Neural progenitor cell (in vitro differentiated cells): Measurements from ENCODE around the gene CNR2. TPM values are rescaled to one million over a fixed set of nuclear protein-coding genes. Genes with fewer than 3 reads are reported as not detected.
"Not testable (repeated sequence)": the region's sequence is repeated elsewhere in the genome, so short reads cannot be mapped to it uniquely, and the experiment has no call there.

Experiments
- DNase-seq: peaks from one replicate; pipeline ENCODE4 v3.0.0-alpha.2; 2016; ENCODE audit warnings: low spot score
- H2AFZ ChIP-seq: fragments of 200-600 bp; sonication (generic); replicated peaks from 2 replicates; pipeline ENCODE4 v1.6.1; 2016; ENCODE audit warnings: antibody characterized with exemption
- H3F3A ChIP-seq: fragments of 200-600 bp; sonication (generic); 2 replicates; pipeline ENCODE4 v1.6.1; 2016; ENCODE audit warnings: antibody characterized with exemption, low read depth
- H3K27ac ChIP-seq: fragments of 200-600 bp; sonication (generic); 2 replicates; pipeline ENCODE4 v1.5.1; 2016; ENCODE audit warnings: mild to moderate bottlenecking
- H3K27me3 ChIP-seq: fragments of 200-600 bp; sonication (generic); 2 replicates; pipeline ENCODE4 v1.6.1; 2016; ENCODE audit warnings: mild to moderate bottlenecking, moderate library complexity
- H3K36me3 ChIP-seq: fragments of 200-600 bp; sonication (generic); 2 replicates; pipeline ENCODE4 v1.5.1; 2016
- H3K4me1 ChIP-seq: fragments of 200-600 bp; sonication (generic); 2 replicates; pipeline ENCODE4 v1.6.1; 2016; ENCODE audit warnings: mixed run types
- H3K4me2 ChIP-seq: fragments of 200-600 bp; sonication (generic); 2 replicates; pipeline ENCODE4 v1.6.1; 2016
- H3K4me3 ChIP-seq: fragments of 200-600 bp; sonication (generic); 2 replicates; pipeline ENCODE4 v1.5.1; 2016
- H3K79me2 ChIP-seq: fragments of 200-600 bp; sonication (generic); 2 replicates; pipeline ENCODE4 v1.6.1; 2016; ENCODE audit warnings: low read depth
- H3K9ac ChIP-seq: fragments of 200-600 bp; sonication (generic); 2 replicates; pipeline ENCODE4 v1.6.1; 2016
- H3K9me3 ChIP-seq: fragments of 200-600 bp; sonication (generic); 2 replicates; pipeline ENCODE4 v1.5.1; 2016; ENCODE audit warnings: low read depth
- H4K20me1 ChIP-seq: fragments of 200-600 bp; sonication (generic); 2 replicates; pipeline ENCODE4 v1.6.1; 2016; ENCODE audit warnings: low read depth
- H3K27ac Mint-ChIP-seq: 3 replicates; pipeline ENCODE4 v1.8.0; 2021; ENCODE audit warnings: mixed read lengths
- H3K27me3 Mint-ChIP-seq: 2 replicates; pipeline ENCODE4 v1.8.0; 2022; ENCODE audit warnings: low read depth, mild to moderate bottlenecking, inconsistent platforms, moderate library complexity, mixed read lengths; ENCODE audit not compliant: insufficient read depth
- H3K36me3 Mint-ChIP-seq: 3 replicates; pipeline ENCODE4 v1.8.0; 2021; ENCODE audit warnings: mixed read lengths
- H3K4me1 Mint-ChIP-seq: 3 replicates; pipeline ENCODE4 v1.8.0; 2021; ENCODE audit warnings: mixed read lengths
- H3K4me3 Mint-ChIP-seq: 3 replicates; pipeline ENCODE4 v1.8.0; 2021; ENCODE audit warnings: mild to moderate bottlenecking, moderate library complexity, mixed read lengths
- H3K9me3 Mint-ChIP-seq: 3 replicates; pipeline ENCODE4 v1.8.0; 2020; ENCODE audit warnings: mixed read lengths
- EZH2 ChIP-seq: fragments of 200-600 bp; sonication (generic); IDR thresholded peaks from 2 replicates; pipeline ENCODE4 v1.6.1; 2017; ENCODE audit warnings: antibody characterized with exemption, mild to moderate bottlenecking, moderate library complexity
- EZH2phosphoT487 ChIP-seq: fragments of 200-600 bp; sonication (generic); IDR thresholded peaks from 2 replicates; pipeline ENCODE4 v1.6.1; 2017; ENCODE audit warnings: antibody characterized with exemption
- total RNA-seq: library from RNA; depleted of rRNA; stranded (reverse); fragments of >200 nt; gene quantifications from 2 replicates; pipeline ENCODE4 v1.2.3, GENCODE V29; 2015; ENCODE audit warnings: low replicate concordance
- TF ChIP-seq, protein P1 (sequence below): fragments of 200-600 bp; sonication (generic); IDR thresholded peaks from 2 replicates; pipeline ENCODE4 v1.5.1; 2017; ENCODE audit warnings: antibody characterized with exemption, mild to moderate bottlenecking

CNR2 gene
- total RNA-seq, 1 donor from 2014 or later = not detected

DNA sequence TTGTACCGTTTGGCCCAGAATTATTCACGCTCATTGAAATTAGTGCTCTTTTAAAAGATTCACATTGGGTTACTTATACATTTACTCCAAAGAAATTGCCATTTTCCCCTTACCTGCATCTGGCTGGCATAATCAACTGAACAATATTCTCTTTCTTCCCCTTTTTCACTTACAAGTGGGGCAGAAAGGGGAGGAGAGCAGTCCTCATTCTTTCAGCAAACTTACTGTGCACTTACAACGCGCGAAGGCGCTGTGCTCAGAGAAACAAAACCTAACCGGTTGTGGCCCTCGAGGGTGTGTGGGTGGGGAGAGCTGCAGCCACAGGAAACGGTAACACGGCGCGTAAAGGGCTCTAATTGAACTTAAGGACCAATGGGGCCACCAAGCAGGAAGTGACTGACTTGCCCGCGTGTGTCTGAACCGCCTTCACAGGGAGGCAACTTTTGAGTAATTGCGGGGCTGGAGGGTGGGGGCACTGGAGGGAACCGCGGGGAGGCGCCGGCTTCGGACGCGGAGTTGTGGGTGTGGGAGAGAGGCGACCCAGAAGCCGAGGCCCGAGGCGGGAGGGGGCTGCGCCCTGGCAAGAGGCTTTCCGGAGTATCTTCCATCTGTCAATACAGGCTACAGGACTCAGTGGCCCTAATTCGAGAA lies 45.8 kb upstream of the CNR2 start:
- H3K27me3 ChIP-seq = no peaks in the 10 kb centered on the region
- peaks cover 34% of the 10 kb centered on the region for H3K79me2 ChIP-seq
- peak; percentile 53 for TF ChIP-seq EZH2
- TF ChIP-seq EZH2phosphoT487 = no peak
- TF ChIP-seq, protein P1, sequence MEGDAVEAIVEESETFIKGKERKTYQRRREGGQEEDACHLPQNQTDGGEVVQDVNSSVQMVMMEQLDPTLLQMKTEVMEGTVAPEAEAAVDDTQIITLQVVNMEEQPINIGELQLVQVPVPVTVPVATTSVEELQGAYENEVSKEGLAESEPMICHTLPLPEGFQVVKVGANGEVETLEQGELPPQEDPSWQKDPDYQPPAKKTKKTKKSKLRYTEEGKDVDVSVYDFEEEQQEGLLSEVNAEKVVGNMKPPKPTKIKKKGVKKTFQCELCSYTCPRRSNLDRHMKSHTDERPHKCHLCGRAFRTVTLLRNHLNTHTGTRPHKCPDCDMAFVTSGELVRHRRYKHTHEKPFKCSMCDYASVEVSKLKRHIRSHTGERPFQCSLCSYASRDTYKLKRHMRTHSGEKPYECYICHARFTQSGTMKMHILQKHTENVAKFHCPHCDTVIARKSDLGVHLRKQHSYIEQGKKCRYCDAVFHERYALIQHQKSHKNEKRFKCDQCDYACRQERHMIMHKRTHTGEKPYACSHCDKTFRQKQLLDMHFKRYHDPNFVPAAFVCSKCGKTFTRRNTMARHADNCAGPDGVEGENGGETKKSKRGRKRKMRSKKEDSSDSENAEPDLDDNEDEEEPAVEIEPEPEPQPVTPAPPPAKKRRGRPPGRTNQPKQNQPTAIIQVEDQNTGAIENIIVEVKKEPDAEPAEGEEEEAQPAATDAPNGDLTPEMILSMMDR = peak; percentile 22
- H2AFZ ChIP-seq = peak overlapping the region; percentile 45
- no peaks in the 10 kb centered on the region for H3K36me3 ChIP-seq
- no peak for DNase-seq
- H3K9ac ChIP-seq = peak overlapping the region; percentile 100
- H3K9me3 ChIP-seq = no peaks in the 10 kb centered on the region
- peaks cover 9% of the 10 kb centered on the region for H3K4me1 ChIP-seq
- peak overlapping the region; percentile 80 for H3K4me2 ChIP-seq
- H3F3A ChIP-seq = peaks cover 45% of the 10 kb centered on the region
- Mint-ChIP-seq H3K27me3 (peaks cover 9% of the 10 kb centered on the region), H3K36me3 (peaks cover 15% of the 10 kb centered on the region), H3K4me1 (peaks cover 38% of the 10 kb centered on the region), H3K9me3 (no peaks in the 10 kb centered on the region), H3K4me3 (peak overlapping the region; percentile 100), H3K27ac (peak overlapping the region; percentile 96)
- H3K4me3 ChIP-seq = peak overlapping the region; percentile 97
- H3K27ac ChIP-seq = peak overlapping the region; percentile 100
- peaks cover 30% of the 10 kb centered on the region for H4K20me1 ChIP-seq

DNA sequence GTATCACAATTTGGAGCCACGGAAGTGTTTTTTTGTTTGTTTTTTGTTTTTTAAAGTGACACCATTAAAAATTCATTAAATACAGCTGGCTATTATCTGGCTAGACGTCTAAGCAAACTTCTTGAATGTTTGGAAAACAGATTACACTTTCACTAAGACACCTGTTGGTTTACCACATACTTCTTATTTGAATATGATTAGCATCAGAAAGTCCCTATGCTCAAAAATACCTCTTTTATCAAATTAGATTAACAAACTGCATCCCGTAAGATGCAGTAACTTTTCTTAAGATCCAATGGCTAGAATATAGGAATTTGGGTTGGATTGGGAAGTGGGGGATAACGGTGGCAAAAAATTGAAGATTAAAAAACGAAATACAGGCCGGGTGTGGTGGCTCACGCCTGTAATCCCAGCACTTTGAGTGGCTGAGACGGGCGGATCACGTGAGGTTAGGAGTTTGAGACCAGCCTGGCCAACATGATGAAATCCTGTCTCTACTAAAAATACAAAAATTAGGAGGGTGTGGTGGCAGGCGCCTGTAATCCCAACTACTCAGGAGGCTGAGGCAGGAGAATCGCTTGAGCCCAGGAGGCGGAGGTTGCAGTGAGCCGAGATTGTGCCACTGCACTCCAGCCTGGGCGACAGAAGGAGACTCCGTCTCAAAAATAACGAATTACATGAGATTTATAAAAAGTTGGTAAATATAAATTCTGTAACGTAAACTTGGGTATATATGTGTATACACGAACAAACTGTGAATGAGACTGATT lies 45.1 kb upstream of the CNR2 start:
- DNase-seq, H3K9ac ChIP-seq, H3K36me3 ChIP-seq, H3K9me3 Mint-ChIP-seq, H3K27me3 Mint-ChIP-seq, H3K4me1 ChIP-seq, H3K27me3 ChIP-seq, H3K9me3 ChIP-seq: not testable (repeated sequence)
- peak overlapping the region; percentile 96 for H3K27ac Mint-ChIP-seq
- Histone ChIP-seq H3F3A (peaks cover 38% of the 10 kb centered on the region), H3K4me3 (peak overlapping the region; percentile 97), H2AFZ (peak overlapping the region; percentile 45), H4K20me1 (peaks cover 23% of the 10 kb centered on the region), H3K4me2 (peak overlapping the region; percentile 80), H3K27ac (peak overlapping the region; percentile 100), H3K79me2 (peaks cover 28% of the 10 kb centered on the region)
- peaks cover 38% of the 10 kb centered on the region for H3K4me1 Mint-ChIP-seq
- H3K36me3 Mint-ChIP-seq = peaks cover 15% of the 10 kb centered on the region
- peak overlapping the region; percentile 100 for H3K4me3 Mint-ChIP-seq

DNA sequence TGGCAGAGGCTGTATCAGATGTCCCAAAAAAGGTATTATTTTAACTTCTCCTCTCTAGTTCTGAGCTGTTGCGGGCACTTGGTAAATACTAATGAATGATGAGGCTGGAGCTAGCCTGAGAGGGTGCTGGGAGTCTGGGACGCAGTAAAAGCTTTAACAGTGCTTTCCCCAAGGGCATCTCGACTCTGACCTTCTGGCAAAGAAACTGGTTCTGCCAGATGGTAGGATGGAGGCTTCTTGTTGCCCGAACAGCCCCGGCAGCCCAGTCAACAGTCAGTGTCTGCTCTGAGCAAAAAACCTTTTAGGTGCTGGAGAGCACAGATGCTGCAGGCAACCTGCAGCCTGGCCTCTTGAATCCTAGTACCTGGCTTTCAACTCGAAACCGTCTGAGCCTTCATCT lies 43.9 kb upstream of the CNR2 start:
- no peaks in the 10 kb centered on the region for H3K36me3 ChIP-seq
- H4K20me1 ChIP-seq = peaks cover 19% of the 10 kb centered on the region
- Mint-ChIP-seq H3K4me1 (peaks cover 36% of the 10 kb centered on the region), H3K27ac (peak overlapping the region; percentile 57), H3K4me3 (peak overlapping the region; percentile 55), H3K27me3 (peaks cover 9% of the 10 kb centered on the region), H3K36me3 (peaks cover 15% of the 10 kb centered on the region), H3K9me3 (no peaks in the 10 kb centered on the region)
- H3K4me3 ChIP-seq = no peak overlapping the region
- H3K4me1 ChIP-seq = peaks cover 9% of the 10 kb centered on the region
- no peak overlapping the region for H3K27ac ChIP-seq
- no peak overlapping the region for H3K4me2 ChIP-seq
- H3K79me2 ChIP-seq = peaks cover 24% of the 10 kb centered on the region
- H3K27me3 ChIP-seq = no peaks in the 10 kb centered on the region
- no peak for TF ChIP-seq EZH2
- no peak for TF ChIP-seq EZH2phosphoT487
- TF ChIP-seq, protein P1 = no peak
- DNase-seq = no peak
- peaks cover 34% of the 10 kb centered on the region for H3F3A ChIP-seq
- H3K9ac ChIP-seq = no peak overlapping the region
- H3K9me3 ChIP-seq = no peaks in the 10 kb centered on the region
- no peak overlapping the region for H2AFZ ChIP-seq

DNA sequence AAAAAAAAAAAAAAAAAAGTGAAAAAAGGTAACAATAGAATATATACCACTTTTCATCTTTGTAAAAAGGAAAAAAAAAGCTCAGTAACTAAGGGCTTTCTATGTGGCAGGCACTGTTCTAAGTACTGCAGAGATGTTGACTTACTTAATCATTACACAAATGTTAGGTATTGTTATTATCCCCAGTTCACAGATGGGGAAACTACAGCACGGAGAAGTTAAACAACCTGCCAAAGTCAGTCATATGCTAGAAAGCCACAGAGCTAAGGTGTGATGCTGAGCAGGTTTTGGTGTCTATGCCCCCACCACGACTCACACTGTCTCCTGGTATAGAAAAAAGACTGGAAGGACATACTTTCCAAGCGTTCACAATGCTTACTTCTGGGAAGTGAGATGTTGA lies 39.9 kb upstream of the CNR2 start:
- H3K4me2 ChIP-seq = no peak overlapping the region
- H3K27ac ChIP-seq = no peak overlapping the region
- no peak for DNase-seq
- Mint-ChIP-seq H3K9me3 (no peaks in the 10 kb centered on the region), H3K4me3 (no peak overlapping the region), H3K27ac (no peak overlapping the region), H3K4me1 (peaks cover 20% of the 10 kb centered on the region), H3K36me3 (no peaks in the 10 kb centered on the region), H3K27me3 (peaks cover 12% of the 10 kb centered on the region)
- no peaks in the 10 kb centered on the region for H3K79me2 ChIP-seq
- H4K20me1 ChIP-seq = no peaks in the 10 kb centered on the region
- H3K27me3 ChIP-seq = no peaks in the 10 kb centered on the region
- H3F3A ChIP-seq = peaks cover under 1% of the 10 kb centered on the region
- H3K9ac ChIP-seq = no peak overlapping the region
- TF ChIP-seq EZH2 (no peak), EZH2phosphoT487 (no peak)
- TF ChIP-seq, protein P1 = no peak
- no peaks in the 10 kb centered on the region for H3K4me1 ChIP-seq
- H3K4me3 ChIP-seq = no peak overlapping the region
- H2AFZ ChIP-seq = no peak overlapping the region
- no peaks in the 10 kb centered on the region for H3K36me3 ChIP-seq
- H3K9me3 ChIP-seq = no peaks in the 10 kb centered on the region
